Measurements from ENCODE around the gene ZMPSTE24. TPM values are rescaled to one million over a fixed set of nuclear protein-coding genes. Genes with fewer than 3 reads are reported as not detected.

ZMPSTE24 gene
- total RNA-seq, 1 donor from 2014 or later = 48.2 TPM

GRCh38 chr1:40265919-40266318 is 7.9 kb downstream of the ZMPSTE24 start:
- Mint-ChIP-seq H3K36me3 (ENCODE audit: low read depth) (peaks cover 70% of the 10 kb centered on the region), H3K4me1 (ENCODE audit: low read depth) (peaks cover 40% of the 10 kb centered on the region), H3K27me3 (ENCODE audit: low read depth) (no peaks in the 10 kb centered on the region), H3K27ac (peak overlapping the region; percentile 28), H3K4me3 (ENCODE audit: low read depth) (no peak overlapping the region), H3K9me3 (no peaks in the 10 kb centered on the region)
- intact Hi-C loops (cut with micrococcal nuclease) = loop anchor here (2.0 kb wide), 4 partner anchors 33 to 119 kb away; no protein-coding TSS in a partner anchor
- DNase-seq (ENCODE audit: low spot score) = no peak

GRCh38 chr1:40266786-40267535 is 8.9 kb downstream of the ZMPSTE24 start:
- no peak for DNase-seq (ENCODE audit: low spot score)
- H3K27me3 Mint-ChIP-seq (ENCODE audit: low read depth) = no peaks in the 10 kb centered on the region
- H3K36me3 Mint-ChIP-seq (ENCODE audit: low read depth) = peaks cover 65% of the 10 kb centered on the region
- peaks cover 43% of the 10 kb centered on the region for H3K4me1 Mint-ChIP-seq (ENCODE audit: low read depth)
- no peaks in the 10 kb centered on the region for H3K9me3 Mint-ChIP-seq
- H3K4me3 Mint-ChIP-seq (ENCODE audit: low read depth) = no peak overlapping the region
- H3K27ac Mint-ChIP-seq = no peak overlapping the region
- intact Hi-C loops (cut with micrococcal nuclease) = loop anchor here (1.0 kb wide), 1 partner anchor 21 kb away; no protein-coding TSS in a partner anchor

GRCh38 chr1:40267767-40268187 is 9.7 kb downstream of the ZMPSTE24 start:
- DNase-seq (ENCODE audit: low spot score) = no peak
- no peak overlapping the region for H3K27ac Mint-ChIP-seq
- intact Hi-C loops (cut with micrococcal nuclease) = loop anchor here (1.0 kb wide), 1 partner anchor 21 kb away; no protein-coding TSS in a partner anchor
- H3K36me3 Mint-ChIP-seq (ENCODE audit: low read depth) = peaks cover 64% of the 10 kb centered on the region
- H3K9me3 Mint-ChIP-seq = no peaks in the 10 kb centered on the region
- peaks cover 44% of the 10 kb centered on the region for H3K4me1 Mint-ChIP-seq (ENCODE audit: low read depth)
- no peak overlapping the region for H3K4me3 Mint-ChIP-seq (ENCODE audit: low read depth)
- no peaks in the 10 kb centered on the region for H3K27me3 Mint-ChIP-seq (ENCODE audit: low read depth)

- intact Hi-C loops (cut with micrococcal nuclease) = no loop called here
- no peak overlapping the region for H3K4me3 Mint-ChIP-seq (ENCODE audit: low read depth)
- no peak for DNase-seq (ENCODE audit: low spot score)
- peaks cover 64% of the 10 kb centered on the region for H3K36me3 Mint-ChIP-seq (ENCODE audit: low read depth)
- H3K9me3 Mint-ChIP-seq = no peaks in the 10 kb centered on the region
- no peaks in the 10 kb centered on the region for H3K27me3 Mint-ChIP-seq (ENCODE audit: low read depth)
- H3K27ac Mint-ChIP-seq = no peak overlapping the region
- H3K4me1 Mint-ChIP-seq (ENCODE audit: low read depth) = peaks cover 40% of the 10 kb centered on the region
Measured at GRCh38 chr1:40268211-40268610, 10.2 kb downstream of the ZMPSTE24 start.

- H3K4me1 Mint-ChIP-seq (ENCODE audit: low read depth) = peaks cover 31% of the 10 kb centered on the region
- H3K36me3 Mint-ChIP-seq (ENCODE audit: low read depth) = peaks cover 64% of the 10 kb centered on the region
- no peaks in the 10 kb centered on the region for H3K27me3 Mint-ChIP-seq (ENCODE audit: low read depth)
- H3K27ac Mint-ChIP-seq = peak overlapping the region; percentile 95
- DNase-seq (ENCODE audit: low spot score) = no peak
- intact Hi-C loops (cut with micrococcal nuclease) = loop anchor here (1.0 kb wide), 1 partner anchor 38 kb away; no protein-coding TSS in a partner anchor
- peak overlapping the region; percentile 28 for H3K4me3 Mint-ChIP-seq (ENCODE audit: low read depth)
- no peaks in the 10 kb centered on the region for H3K9me3 Mint-ChIP-seq
Measured at GRCh38 chr1:40270152-40270834, 12.3 kb downstream of the ZMPSTE24 start.

- H3K9me3 Mint-ChIP-seq = no peaks in the 10 kb centered on the region
- intact Hi-C loops (cut with micrococcal nuclease) = no loop called here
- DNase-seq (ENCODE audit: low spot score) = no peak
- peak overlapping the region; percentile 54 for H3K27ac Mint-ChIP-seq
- H3K27me3 Mint-ChIP-seq (ENCODE audit: low read depth) = no peaks in the 10 kb centered on the region
- H3K4me3 Mint-ChIP-seq (ENCODE audit: low read depth) = no peak overlapping the region
- peaks cover 61% of the 10 kb centered on the region for H3K36me3 Mint-ChIP-seq (ENCODE audit: low read depth)
- H3K4me1 Mint-ChIP-seq (ENCODE audit: low read depth) = peaks cover 27% of the 10 kb centered on the region
Measured at GRCh38 chr1:40272653-40273213, 14.7 kb downstream of the ZMPSTE24 start.

GRCh38 chr1:40273547-40274166 is 15.6 kb downstream of the ZMPSTE24 start:
- intact Hi-C loops (cut with micrococcal nuclease) = no loop called here
- peaks cover 27% of the 10 kb centered on the region for H3K4me1 Mint-ChIP-seq (ENCODE audit: low read depth)
- no peak for DNase-seq (ENCODE audit: low spot score)
- H3K9me3 Mint-ChIP-seq = no peaks in the 10 kb centered on the region
- H3K4me3 Mint-ChIP-seq (ENCODE audit: low read depth) = no peak overlapping the region
- H3K27ac Mint-ChIP-seq = no peak overlapping the region
- peaks cover 56% of the 10 kb centered on the region for H3K36me3 Mint-ChIP-seq (ENCODE audit: low read depth)
- H3K27me3 Mint-ChIP-seq (ENCODE audit: low read depth) = no peaks in the 10 kb centered on the region

- no peaks in the 10 kb centered on the region for H3K9me3 Mint-ChIP-seq
- intact Hi-C loops (cut with micrococcal nuclease) = no loop called here
- H3K4me1 Mint-ChIP-seq (ENCODE audit: low read depth) = peaks cover 27% of the 10 kb centered on the region
- no peak overlapping the region for H3K27ac Mint-ChIP-seq
- no peak overlapping the region for H3K4me3 Mint-ChIP-seq (ENCODE audit: low read depth)
- DNase-seq (ENCODE audit: low spot score) = no peak
- peaks cover 60% of the 10 kb centered on the region for H3K36me3 Mint-ChIP-seq (ENCODE audit: low read depth)
- no peaks in the 10 kb centered on the region for H3K27me3 Mint-ChIP-seq (ENCODE audit: low read depth)
Measured at GRCh38 chr1:40274331-40274730, 16.3 kb downstream of the ZMPSTE24 start.

GRCh38 chr1:40276122-40276521 is 18.1 kb downstream of the ZMPSTE24 start:
- intact Hi-C loops (cut with micrococcal nuclease) = no loop called here
- H3K9me3 Mint-ChIP-seq = no peaks in the 10 kb centered on the region
- H3K27me3 Mint-ChIP-seq (ENCODE audit: low read depth) = no peaks in the 10 kb centered on the region
- DNase-seq (ENCODE audit: low spot score) = no peak
- peaks cover 54% of the 10 kb centered on the region for H3K36me3 Mint-ChIP-seq (ENCODE audit: low read depth)
- H3K4me3 Mint-ChIP-seq (ENCODE audit: low read depth) = no peak overlapping the region
- peak overlapping the region; percentile 0 for H3K27ac Mint-ChIP-seq
- peaks cover 14% of the 10 kb centered on the region for H3K4me1 Mint-ChIP-seq (ENCODE audit: low read depth)

GRCh38 chr1:40281853-40282252 is 23.8 kb downstream of the ZMPSTE24 start:
- H3K4me3 Mint-ChIP-seq (ENCODE audit: low read depth) = no peak overlapping the region
- intact Hi-C loops (cut with micrococcal nuclease) = no loop called here
- no peaks in the 10 kb centered on the region for H3K4me1 Mint-ChIP-seq (ENCODE audit: low read depth)
- H3K9me3 Mint-ChIP-seq = no peaks in the 10 kb centered on the region
- DNase-seq (ENCODE audit: low spot score) = no peak
- H3K36me3 Mint-ChIP-seq (ENCODE audit: low read depth) = peaks cover 41% of the 10 kb centered on the region
- H3K27ac Mint-ChIP-seq = peak overlapping the region; percentile 71
- no peaks in the 10 kb centered on the region for H3K27me3 Mint-ChIP-seq (ENCODE audit: low read depth)

- Mint-ChIP-seq H3K4me3 (ENCODE audit: low read depth) (no peak overlapping the region), H3K36me3 (ENCODE audit: low read depth) (peaks cover 66% of the 10 kb centered on the region), H3K27me3 (ENCODE audit: low read depth) (no peaks in the 10 kb centered on the region), H3K27ac (peak overlapping the region; percentile 24), H3K9me3 (no peaks in the 10 kb centered on the region), H3K4me1 (ENCODE audit: low read depth) (peaks cover 9% of the 10 kb centered on the region)
- DNase-seq (ENCODE audit: low spot score) = no peak
- intact Hi-C loops (cut with micrococcal nuclease) = no loop called here
Measured at GRCh38 chr1:40291293-40291692, 33.3 kb downstream of the ZMPSTE24 start.

- intact Hi-C loops (cut with micrococcal nuclease) = no loop called here
Measured at GRCh38 chr1:40299366-40300248, 41.6 kb downstream of the ZMPSTE24 start.

More at GRCh38 chr1:40299366-40300248, 41.6 kb downstream of the ZMPSTE24 start:
- no peaks in the 10 kb centered on the region for H3K9me3 Mint-ChIP-seq
- no peaks in the 10 kb centered on the region for H3K4me1 Mint-ChIP-seq (ENCODE audit: low read depth)
- no peak for DNase-seq (ENCODE audit: low spot score)
- no peaks in the 10 kb centered on the region for H3K27me3 Mint-ChIP-seq (ENCODE audit: low read depth)
- H3K36me3 Mint-ChIP-seq (ENCODE audit: low read depth) = peaks cover 3% of the 10 kb centered on the region
- H3K27ac Mint-ChIP-seq = no peak overlapping the region
- no peak overlapping the region for H3K4me3 Mint-ChIP-seq (ENCODE audit: low read depth)

All from activated T-helper 2 cell treated with anti-CD3 and anti-CD28 coated beads, Interferon-gamma antibody, Interleukin-2, Interleukin-4, amounts not matched to agents 10 μg/mL and 5 μg/mL and 100 μg/mL, durations not matched to agents 14 hours and 24 hours and 36 hours (primary cell).